OCI-LY1 (cell line): ENCODE data around the gene AFTPH.

Experiments used
- H2AFZ ChIP-seq: fragments of 200-600 bp; sonication (generic), shearing (Covaris generic); 2 replicates; pipeline ENCODE4 v1.6.0; 2014; ENCODE audit warnings: antibody characterized with exemption, mild to moderate bottlenecking, low read length
- H3F3A ChIP-seq: fragments of 200-600 bp; sonication (generic), shearing (Covaris generic); 2 replicates; pipeline ENCODE4 v1.6.0; 2014; ENCODE audit warnings: mild to moderate bottlenecking, antibody characterized with exemption, low read length, moderate library complexity; ENCODE audit not compliant: insufficient read depth
- H3K27ac ChIP-seq: fragments of 200-600 bp; sonication (generic); 2 replicates; pipeline ENCODE4 v1.5.1; 2014; ENCODE audit warnings: low read length, mixed run types, mild to moderate bottlenecking, low read depth; ENCODE audit not compliant: poor library complexity, severe bottlenecking
- H3K27me3 ChIP-seq: fragments of 200-600 bp; sonication (generic); 2 replicates; pipeline ENCODE4 v1.6.0; 2014; ENCODE audit warnings: antibody characterized with exemption, mild to moderate bottlenecking, low read length, moderate library complexity; ENCODE audit not compliant: insufficient read depth
- H3K36me3 ChIP-seq: fragments of 200-600 bp; sonication (generic); 2 replicates; pipeline ENCODE4 v1.6.1; 2014; ENCODE audit warnings: mild to moderate bottlenecking, antibody characterized with exemption, low read length, moderate library complexity, mixed read lengths; ENCODE audit not compliant: insufficient read depth
- H3K4me1 ChIP-seq: fragments of 200-600 bp; sonication (generic); 2 replicates; pipeline ENCODE4 v1.5.1; 2014; ENCODE audit warnings: mild to moderate bottlenecking, low read length, moderate library complexity; ENCODE audit not compliant: insufficient read depth, severe bottlenecking
- H3K4me2 ChIP-seq: fragments of 200-600 bp; sonication (generic), shearing (Covaris generic); 2 replicates; pipeline ENCODE4 v1.6.1; 2014; ENCODE audit warnings: low read length
- H3K4me3 ChIP-seq: fragments of 200-600 bp; sonication (generic); 2 replicates; pipeline ENCODE4 v1.5.1; 2014; ENCODE audit warnings: low read length, low read depth, mild to moderate bottlenecking, mixed read lengths; ENCODE audit not compliant: poor library complexity, severe bottlenecking
- H3K79me2 ChIP-seq: fragments of 200-600 bp; shearing (Covaris generic); 2 replicates; pipeline ENCODE4 v1.6.1; 2016; ENCODE audit warnings: mixed run types, low read length, mixed read lengths; ENCODE audit not compliant: insufficient read depth
- H3K9ac ChIP-seq: fragments of 200-600 bp; sonication (generic), shearing (Covaris generic); 2 replicates; pipeline ENCODE4 v1.6.1; 2014; ENCODE audit warnings: mild to moderate bottlenecking, low read length, mixed read lengths
- H3K9me2 ChIP-seq: fragments of 200-600 bp; sonication (generic), shearing (Covaris generic); 2 replicates; pipeline ENCODE4 v1.6.1; 2014; ENCODE audit warnings: low read depth, mild to moderate bottlenecking, low read length, mixed read lengths
- H3K9me3 ChIP-seq: fragments of 200-600 bp; shearing (Covaris generic); 2 replicates; pipeline ENCODE4 v1.6.1; 2014; ENCODE audit warnings: low read length, mixed read lengths
- H4K20me1 ChIP-seq: fragments of 200-600 bp; sonication (generic), shearing (Covaris generic); 2 replicates; pipeline ENCODE4 v1.6.0; 2016; ENCODE audit warnings: mild to moderate bottlenecking, low read length; ENCODE audit not compliant: insufficient read depth
- CTCF ChIP-seq: fragments of 200-600 bp; sonication (generic), shearing (Covaris generic); IDR thresholded peaks from 2 replicates; pipeline ENCODE4 v1.5.1; 2017; ENCODE audit warnings: mild to moderate bottlenecking, antibody characterized with exemption, low read length, moderate library complexity, mixed read lengths
- EZH2 ChIP-seq: fragments of 200-600 bp; sonication (generic), shearing (Covaris generic); IDR thresholded peaks from 2 replicates; pipeline ENCODE4 v1.8.0; 2017; ENCODE audit warnings: borderline replicate concordance, mixed run types, mild to moderate bottlenecking, antibody characterized with exemption, low read length, moderate library complexity, mixed read lengths

The AFTPH gene

GRCh38 chr2:64501946-64502345, 22.2 kb upstream of the AFTPH start:
- Histone ChIP-seq H3K4me2 (no peak overlapping the region), H3K9me3 (no peaks in the 10 kb centered on the region), H3K27me3 (no peaks in the 10 kb centered on the region), H4K20me1 (no peaks in the 10 kb centered on the region), H3K79me2 (no peaks in the 10 kb centered on the region), H3K4me3 (no peak overlapping the region), H3K4me1 (no peaks in the 10 kb centered on the region), H3F3A (no peaks in the 10 kb centered on the region), H3K27ac (no peak overlapping the region), H2AFZ (no peak overlapping the region), H3K9me2 (no peaks in the 10 kb centered on the region), H3K36me3 (no peaks in the 10 kb centered on the region), H3K9ac (no peak overlapping the region)
- TF ChIP-seq EZH2 = no peak
- TF ChIP-seq CTCF = no peak

- H3K9ac ChIP-seq = no peak overlapping the region
- H3K27me3 ChIP-seq = no peaks in the 10 kb centered on the region
- H3K9me2 ChIP-seq = no peaks in the 10 kb centered on the region
- H3F3A ChIP-seq = no peaks in the 10 kb centered on the region
- H3K4me3 ChIP-seq = no peak overlapping the region
- H3K27ac ChIP-seq = no peak overlapping the region
- H3K79me2 ChIP-seq = no peaks in the 10 kb centered on the region
- no peaks in the 10 kb centered on the region for H3K9me3 ChIP-seq
- TF ChIP-seq CTCF = no peak
- TF ChIP-seq EZH2 = no peak
- H3K4me1 ChIP-seq = no peaks in the 10 kb centered on the region
- no peak overlapping the region for H3K4me2 ChIP-seq
- no peaks in the 10 kb centered on the region for H3K36me3 ChIP-seq
- no peak overlapping the region for H2AFZ ChIP-seq
- no peaks in the 10 kb centered on the region for H4K20me1 ChIP-seq
Measured at GRCh38 chr2:64502860-64503259, 21.3 kb upstream of the AFTPH start.

- no peaks in the 10 kb centered on the region for H3K79me2 ChIP-seq
- H3K9ac ChIP-seq = no peak overlapping the region
- H4K20me1 ChIP-seq = no peaks in the 10 kb centered on the region
- H3K36me3 ChIP-seq = no peaks in the 10 kb centered on the region
- H3K9me2 ChIP-seq = no peaks in the 10 kb centered on the region
- no peaks in the 10 kb centered on the region for H3K9me3 ChIP-seq
- no peaks in the 10 kb centered on the region for H3F3A ChIP-seq
- H3K27me3 ChIP-seq = no peaks in the 10 kb centered on the region
- H3K27ac ChIP-seq = no peak overlapping the region
- TF ChIP-seq CTCF (no peak), EZH2 (no peak)
- no peak overlapping the region for H3K4me3 ChIP-seq
- H3K4me2 ChIP-seq = no peak overlapping the region
- no peak overlapping the region for H2AFZ ChIP-seq
- H3K4me1 ChIP-seq = no peaks in the 10 kb centered on the region
Measured at GRCh38 chr2:64504774-64505720, 19.1 kb upstream of the AFTPH start.
